ENCODE measurements around the gene ZCCHC12.

Gene ZCCHC12

DNA sequence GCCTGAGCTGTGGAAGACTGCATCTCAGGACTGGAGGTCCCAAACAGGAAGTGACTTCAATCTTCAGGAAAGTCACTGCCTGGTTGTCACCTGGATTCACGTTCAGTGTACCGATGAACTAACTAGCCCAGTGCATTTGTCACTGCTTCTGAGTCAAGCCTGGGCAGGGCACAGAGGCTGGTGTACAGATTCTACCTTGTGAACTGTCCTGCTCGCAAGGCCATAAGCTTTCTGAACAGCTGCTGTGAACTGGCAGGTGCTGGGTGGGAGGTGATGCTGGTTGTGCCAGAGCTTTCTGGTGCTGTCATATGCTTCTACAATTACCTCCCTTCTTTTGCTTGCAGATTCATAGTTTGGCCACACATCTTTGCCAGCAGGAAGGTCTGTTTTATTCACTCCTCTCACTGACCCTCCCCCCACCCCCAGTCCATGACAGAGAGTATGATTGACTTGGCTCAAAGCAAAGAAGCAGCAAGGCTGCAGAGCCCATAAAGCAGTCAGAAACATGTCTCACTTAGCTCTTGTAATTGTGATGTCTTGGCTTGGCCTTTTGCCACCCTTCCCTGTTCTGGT is 40.5 kb downstream of the ZCCHC12 start:
- H3K27ac ChIP-seq: no peak overlapping the region
- no peak overlapping the region for H3K4me3 ChIP-seq

DNA sequence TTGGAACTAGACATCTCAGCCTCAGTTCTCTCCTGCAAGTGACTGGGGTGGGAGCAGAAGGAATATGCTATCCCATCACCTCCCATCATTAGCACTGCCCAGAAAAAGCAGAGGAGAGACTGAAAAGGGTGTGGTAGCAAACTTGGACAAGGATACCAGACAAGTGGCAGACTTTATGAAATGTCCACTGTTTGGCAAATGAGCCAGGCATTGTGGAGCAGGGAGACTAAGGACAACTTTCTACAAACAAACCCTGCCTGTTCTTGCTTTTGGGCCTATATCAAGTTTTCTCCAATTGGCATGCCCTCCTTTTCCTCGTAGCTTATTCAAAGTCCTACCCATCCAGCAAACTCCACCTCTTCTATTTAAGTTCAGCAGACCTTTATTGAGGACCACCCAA is 41.6 kb downstream of the ZCCHC12 start:
- no peak overlapping the region for H3K4me3 ChIP-seq
- H3K27ac ChIP-seq: no peak overlapping the region

DNA sequence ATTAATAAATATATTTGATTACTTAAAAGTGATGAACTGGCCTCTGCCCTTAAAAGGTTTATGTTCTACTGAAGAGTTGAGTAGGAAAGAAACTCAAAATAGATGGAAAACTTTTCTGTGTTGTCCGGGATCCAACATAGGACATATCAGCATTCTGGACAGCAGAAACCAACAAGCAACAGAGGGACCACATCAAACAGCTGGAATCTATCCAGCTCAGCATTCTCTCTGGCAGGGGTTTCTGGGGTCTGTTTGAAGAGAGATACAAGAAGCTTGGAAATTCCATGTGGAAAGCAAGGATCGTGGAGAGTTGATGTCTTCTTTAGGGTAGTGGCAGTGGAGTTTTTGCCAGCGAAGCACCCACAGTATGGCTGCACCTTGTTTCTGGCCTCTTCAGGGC is 43.6 kb downstream of the ZCCHC12 start:
- no peak overlapping the region for H3K4me3 ChIP-seq

GRCh38 chrX:118872102-118872566 is 48.5 kb downstream of the ZCCHC12 start:
- Histone ChIP-seq H3K27ac (no peak overlapping the region), H3K4me3 (no peak overlapping the region)

More for the DNA sequence above, 43.6 kb downstream of the ZCCHC12 start:
- no peak overlapping the region for H3K27ac ChIP-seq

Measured in skin epidermis (tissue), 12 donors.